NB4 (cell line): ENCODE data around the gene LEP.

Source experiments
- MYC ChIP-seq: IDR thresholded peaks from 2 replicates; pipeline ENCODE4 v1.6.1; 2011; ENCODE audit warnings: low read depth, low read length
- POLR2A ChIP-seq: IDR thresholded peaks from 2 replicates; pipeline ENCODE4 v1.6.1; 2011; ENCODE audit warnings: mild to moderate bottlenecking; ENCODE audit not compliant: insufficient read length; ENCODE audit errors: extremely low read depth
- TF ChIP-seq, protein P1 (sequence below): IDR thresholded peaks from one replicate; pipeline ENCODE4 v1.5.1; 2012; ENCODE audit warnings: low read depth, low read length
- TF ChIP-seq, protein P2 (sequence below): IDR thresholded peaks from 2 replicates; pipeline ENCODE4 v1.6.1; 2011; ENCODE audit warnings: low read depth, low read length

DNA sequence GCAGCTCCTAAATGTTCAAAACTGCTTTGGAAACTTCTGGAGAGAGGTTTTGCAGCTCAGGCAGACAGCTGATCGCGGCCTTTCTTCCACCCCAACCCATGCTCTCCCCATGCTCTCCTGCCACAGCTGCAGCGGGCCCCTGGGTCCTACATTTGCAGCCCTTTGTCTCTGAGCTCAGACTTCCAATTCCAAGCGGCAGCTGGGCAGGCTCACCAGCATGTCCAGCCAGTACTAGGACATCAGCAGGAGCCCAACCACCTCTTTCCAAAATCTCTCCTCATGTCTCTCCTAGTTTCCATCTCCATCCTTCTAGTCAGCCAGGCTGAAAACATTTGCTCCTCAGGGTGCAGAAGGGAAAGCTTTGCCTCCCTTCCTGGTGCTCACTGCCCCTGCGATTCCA lies 6.0 kb downstream of the LEP start:
- TF ChIP-seq, protein P1, sequence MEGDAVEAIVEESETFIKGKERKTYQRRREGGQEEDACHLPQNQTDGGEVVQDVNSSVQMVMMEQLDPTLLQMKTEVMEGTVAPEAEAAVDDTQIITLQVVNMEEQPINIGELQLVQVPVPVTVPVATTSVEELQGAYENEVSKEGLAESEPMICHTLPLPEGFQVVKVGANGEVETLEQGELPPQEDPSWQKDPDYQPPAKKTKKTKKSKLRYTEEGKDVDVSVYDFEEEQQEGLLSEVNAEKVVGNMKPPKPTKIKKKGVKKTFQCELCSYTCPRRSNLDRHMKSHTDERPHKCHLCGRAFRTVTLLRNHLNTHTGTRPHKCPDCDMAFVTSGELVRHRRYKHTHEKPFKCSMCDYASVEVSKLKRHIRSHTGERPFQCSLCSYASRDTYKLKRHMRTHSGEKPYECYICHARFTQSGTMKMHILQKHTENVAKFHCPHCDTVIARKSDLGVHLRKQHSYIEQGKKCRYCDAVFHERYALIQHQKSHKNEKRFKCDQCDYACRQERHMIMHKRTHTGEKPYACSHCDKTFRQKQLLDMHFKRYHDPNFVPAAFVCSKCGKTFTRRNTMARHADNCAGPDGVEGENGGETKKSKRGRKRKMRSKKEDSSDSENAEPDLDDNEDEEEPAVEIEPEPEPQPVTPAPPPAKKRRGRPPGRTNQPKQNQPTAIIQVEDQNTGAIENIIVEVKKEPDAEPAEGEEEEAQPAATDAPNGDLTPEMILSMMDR: no peak
- TF ChIP-seq, protein P2, sequence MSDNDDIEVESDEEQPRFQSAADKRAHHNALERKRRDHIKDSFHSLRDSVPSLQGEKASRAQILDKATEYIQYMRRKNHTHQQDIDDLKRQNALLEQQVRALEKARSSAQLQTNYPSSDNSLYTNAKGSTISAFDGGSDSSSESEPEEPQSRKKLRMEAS: no peak
- TF ChIP-seq POLR2A (no peak), MYC (no peak)
